Dermis microvascular lymphatic vessel endothelial cell (primary cell): ENCODE results near the gene SPRY1. TPM values are rescaled to one million over a fixed set of nuclear protein-coding genes. Genes with fewer than 3 reads are reported as not detected.

Experiments
- DNase-seq, 2 donors: peaks; one replicate each; pipeline versions ENCODE4 v3.0.0 to v3.0.0-alpha.2; 2010; ENCODE audit warnings: low read depth in 2 of 2
- total RNA-seq: library from RNA; depleted of rRNA; stranded (reverse); fragments of >200 nt; gene quantifications from 2 replicates; pipeline ENCODE4 v1.2.1, GENCODE V29; 2014

The SPRY1 gene
- total RNA-seq, 1 donor from 2014 or later, result 20.4 TPM

DNA sequence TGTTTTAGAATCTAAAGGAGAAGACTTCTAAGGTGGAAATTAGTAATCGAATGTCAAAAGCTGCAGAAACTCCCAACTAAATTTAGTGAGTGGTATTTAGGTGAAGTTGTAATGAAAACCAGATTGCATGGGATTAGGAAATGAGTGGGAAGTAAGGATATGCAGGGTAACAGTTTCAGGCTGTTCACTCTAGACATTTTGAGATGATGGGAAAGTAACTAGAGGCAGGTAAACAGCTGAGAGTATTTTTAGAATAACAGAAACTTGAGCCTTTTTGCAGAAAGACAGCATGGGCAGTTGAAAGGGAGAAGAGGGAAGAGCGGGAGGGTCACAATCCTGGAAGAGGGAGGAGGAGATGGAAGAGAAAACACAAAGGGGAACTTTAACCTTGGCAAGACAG is 12.7 kb downstream of the SPRY1 start:
- no peak for DNase-seq

DNA sequence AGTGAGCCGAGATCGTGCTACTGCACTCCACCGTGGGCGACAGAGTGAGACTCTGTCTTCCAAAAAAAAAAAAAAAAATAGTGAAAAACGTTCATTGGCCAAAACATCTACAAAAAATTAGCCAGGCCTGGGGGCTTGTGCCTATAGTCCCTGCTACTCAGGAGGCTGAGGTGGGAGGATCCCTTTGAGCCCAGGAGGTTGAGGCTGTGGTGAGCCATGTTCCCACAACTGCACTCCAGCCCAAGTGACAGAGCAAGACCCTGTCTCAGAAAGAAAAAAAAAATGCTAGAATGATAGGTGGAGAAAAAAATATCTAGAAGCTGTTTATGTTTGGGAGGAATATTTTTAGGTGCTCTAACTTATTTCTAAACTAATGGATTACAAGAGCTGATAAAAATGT is 14.9 kb downstream of the SPRY1 start:
- DNase-seq, result no peak

DNA sequence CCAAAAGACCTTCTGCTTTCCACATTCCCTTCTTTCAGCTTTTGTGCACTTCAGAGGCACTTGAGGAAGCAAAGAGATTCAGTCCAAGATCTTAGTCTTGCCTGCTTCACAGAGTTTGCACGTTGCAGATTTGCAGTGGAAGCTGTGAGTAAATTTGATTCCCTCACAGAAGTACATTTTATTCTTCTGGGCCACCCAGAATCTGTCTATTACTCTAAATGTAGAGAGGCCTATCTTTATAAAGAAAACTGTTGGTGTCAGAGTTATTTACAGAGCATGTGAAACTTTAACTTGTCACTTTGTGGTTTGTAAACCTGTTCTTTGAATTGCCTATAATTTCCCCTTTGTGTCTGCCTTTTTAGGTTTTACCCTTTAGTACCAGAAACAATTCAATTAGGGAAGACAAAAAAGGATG is 15.5 kb downstream of the SPRY1 start:
- no peak for DNase-seq

DNA sequence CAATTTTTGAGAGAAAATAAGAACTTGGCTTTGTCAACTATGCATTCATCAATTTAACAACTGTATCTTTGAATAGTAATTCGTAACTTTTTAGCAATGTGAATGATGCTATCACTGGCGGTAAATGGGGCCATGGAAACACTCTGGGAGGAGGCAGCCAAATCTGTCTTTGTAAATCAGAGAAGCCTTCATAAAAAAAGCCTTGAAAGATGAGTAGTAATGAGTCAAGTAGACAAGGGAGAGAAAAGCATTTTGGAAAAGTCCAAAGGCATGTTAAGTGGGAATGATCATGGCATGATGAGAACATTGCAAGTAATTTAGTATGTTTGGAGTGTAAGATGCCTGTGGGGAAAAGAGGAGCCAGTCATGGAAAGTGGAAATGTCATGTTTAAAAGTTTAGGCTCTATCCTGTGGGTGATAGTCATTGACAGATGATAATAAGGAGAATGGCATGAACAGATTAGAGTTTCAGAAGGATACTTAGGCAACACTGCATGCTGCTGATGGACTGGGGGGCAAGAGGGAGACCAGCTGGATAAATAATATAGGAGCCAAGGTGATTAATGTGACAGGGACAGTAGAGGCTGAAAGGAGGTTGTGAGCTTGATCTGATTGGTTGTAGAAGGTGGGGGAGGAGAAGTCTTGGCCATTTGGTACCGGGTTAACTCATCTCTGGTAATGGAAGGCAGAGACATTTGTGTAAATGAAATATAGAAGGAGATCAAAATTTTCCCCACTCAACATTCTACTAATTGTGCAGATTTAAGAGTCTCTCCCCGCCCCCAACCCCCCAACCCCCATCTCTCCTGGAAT is 16.3 kb downstream of the SPRY1 start:
- no peak for DNase-seq

DNA sequence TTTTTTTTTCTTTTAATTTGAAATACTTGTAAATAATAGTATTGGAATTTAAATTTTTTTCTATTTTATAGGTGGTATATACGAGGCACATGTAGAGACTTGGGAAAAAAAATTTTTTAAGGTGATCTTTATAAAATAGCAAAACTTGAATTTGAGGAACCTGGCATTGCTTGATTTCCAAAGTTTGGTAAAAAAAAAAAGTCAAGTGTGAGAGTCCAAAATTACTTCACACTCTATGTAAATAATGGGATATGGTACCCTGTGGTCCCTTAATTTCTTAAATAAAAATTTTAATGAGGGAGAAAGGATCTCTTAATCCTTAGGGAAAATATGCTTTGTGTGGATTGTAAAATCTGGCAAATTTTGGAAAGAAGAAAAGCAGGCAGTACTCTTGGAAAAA is 19.0 kb downstream of the SPRY1 start:
- DNase-seq, result no peak

DNA sequence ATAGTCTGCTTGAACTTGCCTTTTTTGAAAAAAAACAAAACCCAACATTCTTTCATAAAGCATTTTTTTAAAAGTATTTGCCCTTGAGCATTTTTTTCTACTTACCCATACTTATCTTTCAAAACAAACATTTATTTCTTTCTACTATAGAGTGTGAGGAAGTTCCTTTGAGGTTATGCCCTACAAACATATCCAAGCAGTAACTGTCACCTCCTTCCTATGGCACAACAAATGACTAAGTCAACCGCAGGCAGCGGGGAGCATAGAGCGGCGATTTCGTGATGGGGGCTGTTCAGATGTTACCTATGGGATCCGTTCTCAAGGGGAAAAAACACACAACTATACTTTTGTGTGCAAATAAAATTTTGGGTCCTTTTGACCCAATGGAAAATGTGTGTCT is 19.4 kb downstream of the SPRY1 start:
- DNase-seq, result peak in 1 of 2 donors; percentile 45

DNA sequence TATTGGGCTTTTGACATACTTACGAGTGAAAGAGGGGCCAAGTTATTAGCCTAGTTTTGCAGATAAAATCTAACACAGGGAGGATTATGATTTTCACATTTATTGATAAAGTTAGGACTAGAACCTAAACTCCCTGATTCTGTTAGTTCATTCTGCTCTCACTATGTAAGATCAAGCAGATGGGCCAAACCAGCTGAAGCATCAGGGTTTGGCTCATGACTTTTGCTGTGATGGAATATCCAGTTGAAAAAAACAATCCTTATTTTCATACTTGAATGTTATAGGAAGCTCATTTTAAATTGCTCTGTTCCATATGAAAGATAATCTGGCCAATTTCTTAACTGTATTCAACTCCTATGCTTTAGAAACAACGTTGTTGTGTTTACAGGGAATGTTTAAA is 21.2 kb downstream of the SPRY1 start:
- no peak for DNase-seq

DNA sequence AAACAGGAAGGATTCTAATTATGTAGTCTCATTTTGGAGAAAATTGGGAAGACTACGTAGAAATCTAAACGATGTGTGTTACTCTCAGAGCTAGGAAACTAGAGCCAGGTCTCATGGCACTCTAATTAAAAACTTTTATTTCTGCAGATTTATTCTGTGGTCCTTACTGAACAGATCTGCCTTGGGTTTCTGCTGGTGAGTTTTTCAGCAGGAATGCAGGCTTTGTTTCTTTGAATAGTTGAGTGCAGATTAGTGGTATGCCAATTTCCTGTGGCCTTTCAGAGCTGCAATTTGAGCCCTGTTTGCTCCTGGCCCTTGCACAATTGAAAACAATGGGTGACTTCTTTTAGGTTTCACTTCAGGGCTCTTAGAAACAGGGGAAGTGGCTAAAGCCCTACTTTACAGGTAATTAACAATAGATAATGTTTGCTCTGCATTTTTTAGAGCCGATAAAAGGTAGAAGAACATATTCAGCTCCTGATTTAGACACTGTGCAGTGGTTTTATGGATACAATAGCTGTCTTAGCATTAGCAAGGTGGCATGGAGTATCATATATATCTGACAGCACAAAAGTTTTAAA is 21.8 kb downstream of the SPRY1 start:
- peak in 1 of 2 donors; percentile 82 for DNase-seq

DNA sequence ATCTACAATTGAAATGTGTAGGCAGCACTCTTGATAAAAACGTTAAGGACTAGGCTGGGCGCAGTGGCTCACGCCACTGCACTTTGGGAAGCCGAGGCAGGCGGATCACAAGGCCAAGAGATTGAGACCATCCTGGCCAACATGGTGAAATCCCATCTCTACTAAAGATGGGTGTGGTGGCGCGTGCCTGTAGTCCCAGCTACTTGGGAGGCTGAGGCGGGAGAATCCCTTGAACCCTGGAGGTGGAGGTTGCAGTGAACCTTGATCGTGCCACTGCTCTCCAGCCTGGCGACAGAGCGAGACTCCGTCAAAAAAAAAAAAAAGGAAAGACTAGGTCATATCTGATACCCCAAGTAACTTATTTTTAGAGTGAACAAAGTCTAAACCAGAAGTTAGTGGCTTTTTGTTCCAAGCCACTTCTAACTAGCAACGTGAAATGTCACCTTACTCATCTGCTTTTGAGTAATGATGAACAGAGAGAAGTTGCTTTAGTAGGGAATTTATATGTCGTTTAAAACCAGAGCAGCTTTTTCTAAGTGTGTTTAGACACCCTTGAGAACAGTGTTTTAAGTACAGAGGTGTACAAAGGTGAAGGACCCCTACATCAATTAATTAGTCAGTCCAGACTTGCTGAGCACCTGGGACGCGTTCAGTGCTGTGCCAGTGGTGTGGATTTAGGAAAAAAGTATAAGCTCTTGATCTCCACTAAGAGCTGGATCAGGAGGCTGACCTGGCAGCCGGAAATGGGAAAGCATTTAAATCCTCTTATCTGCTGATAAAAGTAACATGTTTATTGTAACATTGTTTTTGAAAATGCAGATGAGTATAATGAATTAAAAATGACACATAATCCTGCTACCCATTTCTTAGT is 23.5 kb downstream of the SPRY1 start:
- no peak for DNase-seq

DNA sequence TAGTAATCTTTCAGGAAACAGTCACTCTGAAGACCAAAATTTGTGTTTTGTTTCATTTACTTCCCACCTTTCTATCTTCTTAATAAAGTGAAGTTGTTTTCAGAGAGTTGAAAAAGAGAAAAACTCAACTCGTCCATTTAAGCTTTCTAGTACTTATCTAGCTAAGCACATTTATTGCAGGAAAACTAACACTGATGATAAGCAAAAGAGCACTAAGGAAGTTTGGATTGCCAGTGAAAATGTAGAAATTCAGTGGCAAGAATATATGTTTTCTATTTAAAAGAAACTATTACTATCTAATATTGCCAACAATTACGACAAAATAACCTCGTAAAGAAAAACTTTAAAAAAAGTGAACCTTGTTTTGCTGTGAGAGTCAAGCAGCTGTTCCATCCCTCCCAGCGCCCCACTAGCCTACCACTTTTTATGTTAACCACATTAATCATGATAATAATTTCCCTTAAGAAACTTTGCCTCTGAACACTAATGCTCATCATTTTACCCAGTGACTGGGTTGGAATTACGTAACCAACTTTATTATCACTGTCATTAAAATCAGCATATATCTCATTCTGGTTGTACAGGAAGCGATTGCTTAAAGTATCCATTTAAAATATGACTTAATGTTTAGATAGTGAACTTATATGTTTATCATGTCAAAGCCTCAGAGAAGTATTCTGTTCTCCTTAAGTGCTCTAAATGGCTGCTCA is 24.8 kb downstream of the SPRY1 start:
- DNase-seq, result no peak

DNA sequence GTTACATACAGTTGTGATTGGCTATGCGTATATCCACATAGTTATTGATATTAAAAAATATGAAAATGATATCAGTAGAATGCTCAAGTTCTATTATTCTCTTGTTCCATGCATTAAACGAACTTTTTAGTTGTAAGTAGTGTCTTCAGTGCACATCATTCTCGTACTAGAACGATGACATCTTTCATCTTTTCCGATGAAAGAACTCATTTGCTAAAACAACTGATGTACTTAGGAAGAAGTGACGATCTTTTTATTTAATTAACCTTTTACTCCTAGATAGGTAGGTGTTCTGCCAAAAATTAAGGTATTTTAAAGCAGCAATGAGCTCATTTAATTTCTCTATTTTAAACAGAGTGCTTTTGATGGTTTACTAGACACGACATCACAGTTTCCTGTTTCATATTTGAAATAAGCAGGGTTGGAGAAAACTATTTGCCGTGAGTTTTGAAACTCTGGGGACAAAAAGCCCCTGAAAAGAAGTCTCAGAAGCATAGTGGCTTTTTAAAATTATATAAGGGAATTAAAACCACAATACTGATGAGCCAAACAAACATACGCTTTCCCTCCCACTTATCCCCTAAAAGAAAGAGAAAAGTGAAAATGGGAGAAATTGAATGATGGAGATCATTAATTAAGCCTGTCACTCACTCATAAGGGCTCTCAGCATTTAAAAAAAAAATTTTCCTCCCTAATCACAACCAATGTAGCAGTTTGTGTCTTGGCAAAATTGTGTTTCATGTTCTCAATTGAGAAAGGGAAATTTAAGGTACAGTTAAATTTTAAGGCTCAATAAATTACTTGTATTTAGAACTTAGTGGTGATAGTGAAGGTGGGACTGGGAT is 25.6 kb downstream of the SPRY1 start:
- DNase-seq, result no peak

DNA sequence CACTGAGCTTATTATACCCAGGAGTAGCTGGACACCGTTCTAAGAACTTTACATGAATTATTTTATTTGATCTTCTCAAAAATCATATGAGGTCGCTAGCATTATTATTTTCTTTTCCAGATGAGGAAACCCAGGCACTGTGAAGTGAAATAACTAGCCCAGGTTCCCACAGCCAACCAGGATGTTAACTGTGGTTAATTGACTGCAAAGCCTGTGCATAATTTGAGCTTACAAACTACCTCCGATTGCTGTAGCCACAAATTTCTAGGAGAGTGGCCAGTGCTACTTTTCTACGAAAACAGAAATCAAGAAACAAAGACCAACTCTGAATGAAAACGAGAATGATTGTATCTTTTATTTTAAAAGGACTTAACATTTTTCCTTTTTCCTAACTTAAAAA is 27.2 kb downstream of the SPRY1 start:
- DNase-seq, result no peak

DNA sequence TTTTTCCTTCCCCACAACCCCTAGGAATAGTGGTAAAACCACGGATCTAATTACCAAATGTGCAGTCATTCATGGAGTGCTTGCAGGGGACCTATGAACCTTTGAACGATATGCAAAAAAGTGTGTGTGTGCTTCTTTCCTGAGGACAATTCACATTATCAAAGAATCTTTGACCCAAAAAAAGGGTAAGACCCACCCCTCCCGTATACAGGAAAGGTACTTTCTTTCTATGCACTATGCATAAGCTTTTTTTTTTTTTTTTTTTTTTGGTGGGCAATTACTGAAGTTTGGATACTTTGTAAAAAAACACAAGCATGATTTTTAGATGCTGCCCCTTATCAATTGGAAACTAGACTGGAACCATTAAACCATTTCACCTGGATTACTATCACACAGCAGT is 31.4 kb downstream of the SPRY1 start:
- no peak for DNase-seq

DNA sequence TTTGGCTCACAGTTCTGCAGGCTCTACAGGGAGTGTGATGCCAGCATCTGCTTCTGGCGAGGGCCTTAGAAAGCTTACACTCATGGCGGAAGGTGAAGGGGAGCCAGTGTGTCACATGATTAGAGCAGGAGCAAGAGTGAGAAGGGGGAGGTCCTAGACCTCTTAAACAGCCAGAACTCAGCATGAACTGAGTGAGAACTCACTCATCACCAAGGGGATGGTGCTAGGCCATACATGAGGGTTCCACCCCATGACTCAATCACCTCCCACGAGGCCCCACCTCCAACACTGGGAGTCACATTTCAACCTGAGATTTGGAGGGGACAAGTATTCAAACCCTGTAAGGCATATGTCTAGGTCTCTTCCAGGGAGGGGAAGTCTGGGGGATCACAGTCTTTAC is 33.4 kb downstream of the SPRY1 start:
- no peak for DNase-seq

DNA sequence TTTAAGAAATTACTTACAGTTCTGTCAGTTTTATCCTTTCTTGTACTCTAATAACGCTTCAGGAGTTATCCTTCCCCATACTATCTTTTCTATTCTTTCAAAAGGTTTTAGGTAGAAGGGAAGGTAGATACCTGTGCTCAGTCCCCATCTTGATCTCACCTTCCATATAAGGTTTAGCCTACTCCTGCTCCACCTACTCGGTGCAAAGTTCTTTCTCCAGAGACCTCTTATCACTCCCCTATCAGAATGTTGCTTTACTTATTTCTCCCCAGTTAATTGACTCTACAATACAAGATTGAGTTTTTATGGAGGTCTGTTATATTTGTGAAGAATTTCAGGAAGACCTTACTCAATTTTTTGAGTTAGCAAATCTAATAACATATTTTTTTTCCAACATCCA is 33.9 kb downstream of the SPRY1 start:
- DNase-seq, result no peak

DNA sequence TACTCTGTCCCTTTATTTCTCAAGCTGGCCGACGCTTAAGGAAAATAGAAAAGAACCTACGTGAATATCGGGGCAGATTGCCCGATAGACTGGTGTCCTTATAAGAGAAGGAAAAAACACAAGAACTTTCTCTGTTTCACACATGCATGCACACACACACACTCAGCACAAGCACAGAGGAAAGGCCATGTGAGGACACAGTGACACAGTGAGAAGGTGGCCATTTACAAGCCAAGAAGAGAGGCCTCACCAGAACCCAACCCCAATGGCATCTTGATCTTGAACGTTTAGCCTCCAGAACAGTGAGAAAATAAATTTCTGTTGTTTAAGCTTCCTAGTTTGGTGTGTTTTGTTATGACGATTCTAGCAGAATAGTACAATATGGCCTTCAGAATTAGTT is 37.0 kb downstream of the SPRY1 start:
- no peak for DNase-seq

DNA sequence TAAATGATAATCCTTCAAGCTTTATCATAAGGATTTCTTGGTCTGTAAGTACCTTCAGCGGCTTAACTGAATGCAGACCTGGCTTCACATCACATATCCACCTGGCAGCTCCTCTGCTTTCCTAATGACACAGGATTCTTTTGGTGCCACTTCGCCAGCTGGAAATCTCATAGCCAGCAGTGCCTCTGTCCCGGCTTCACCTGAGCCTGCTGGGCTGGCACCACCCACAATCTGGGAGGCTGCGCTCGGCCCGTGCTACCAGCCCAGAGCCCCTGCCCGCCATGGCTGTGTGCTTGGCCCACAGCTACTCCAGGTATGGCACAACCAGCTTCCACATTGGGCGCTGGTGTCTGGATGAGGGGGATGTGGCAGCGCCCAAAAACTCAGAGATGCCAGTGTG is 37.4 kb downstream of the SPRY1 start:
- DNase-seq, result no peak

DNA sequence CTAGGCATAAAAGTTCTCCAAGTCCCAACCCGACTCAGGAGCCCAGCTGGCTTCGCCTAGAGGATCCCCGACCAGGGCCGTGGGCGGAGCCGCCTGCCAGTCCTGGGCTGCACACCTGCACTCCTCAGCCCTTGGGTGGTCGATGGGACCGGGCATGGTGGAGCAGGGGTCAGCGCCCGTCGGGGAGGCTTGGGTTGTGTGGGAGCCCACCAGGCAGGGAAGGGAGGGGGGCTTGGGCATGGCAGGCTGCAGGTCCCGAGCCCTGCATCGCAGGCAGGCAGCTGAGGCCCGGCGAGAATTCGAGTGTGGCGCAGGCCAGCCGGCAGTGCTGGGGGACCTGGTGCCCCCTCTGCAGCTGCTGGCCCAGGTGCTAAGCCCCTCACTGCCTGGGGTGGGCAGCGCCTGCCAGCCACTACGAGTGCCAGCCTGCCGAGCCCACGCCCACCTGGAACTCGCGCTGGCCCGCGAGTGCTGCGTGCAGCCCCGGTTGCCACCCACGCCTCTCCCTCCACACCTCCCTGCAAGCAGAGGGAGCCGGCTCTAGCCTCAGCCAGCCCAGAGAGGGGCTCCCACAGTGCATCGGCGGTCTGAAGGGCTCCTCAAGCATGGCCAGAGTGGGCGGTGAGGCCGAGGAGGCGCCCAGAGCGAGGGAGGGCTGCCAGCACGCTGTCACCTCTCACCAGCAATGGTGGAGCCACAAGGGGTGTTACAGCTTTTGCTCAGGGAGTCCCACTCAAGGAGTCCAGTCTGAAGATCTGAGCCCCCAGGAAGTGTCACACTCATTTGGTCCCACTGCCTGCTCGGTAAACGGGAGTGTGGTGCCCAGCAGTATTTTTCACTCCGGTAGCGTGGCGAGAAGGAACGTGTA is 38.9 kb downstream of the SPRY1 start:
- DNase-seq, result no peak

DNA sequence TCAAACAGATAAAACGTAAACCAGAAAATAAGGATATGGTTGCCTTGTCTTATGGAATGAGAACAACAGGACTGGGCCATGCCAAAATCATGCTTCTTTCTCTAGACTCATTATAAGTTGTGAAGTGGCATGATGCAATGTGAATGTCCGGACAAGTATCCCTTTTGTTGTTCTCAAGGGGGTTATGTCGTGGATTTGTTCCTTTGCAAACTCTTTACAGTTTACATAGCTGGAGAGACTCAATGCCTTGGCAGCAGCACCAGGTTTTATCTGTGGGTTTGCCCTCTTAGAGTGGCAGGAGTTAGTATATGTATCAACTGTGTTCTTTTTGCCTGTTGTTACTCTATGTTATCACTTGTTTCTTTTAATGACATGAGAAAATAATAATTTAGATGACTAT is 41.4 kb downstream of the SPRY1 start:
- no peak for DNase-seq
